T-helper 2 cell (primary cell): ENCODE data around the gene PRPF6.

Experiments used
- DNase-seq, 5 experiments: peaks; one replicate each; pipeline versions ENCODE4 v3.0.0 to v3.0.0-alpha.2; 2012 to 2022

PRPF6 gene

DNA sequence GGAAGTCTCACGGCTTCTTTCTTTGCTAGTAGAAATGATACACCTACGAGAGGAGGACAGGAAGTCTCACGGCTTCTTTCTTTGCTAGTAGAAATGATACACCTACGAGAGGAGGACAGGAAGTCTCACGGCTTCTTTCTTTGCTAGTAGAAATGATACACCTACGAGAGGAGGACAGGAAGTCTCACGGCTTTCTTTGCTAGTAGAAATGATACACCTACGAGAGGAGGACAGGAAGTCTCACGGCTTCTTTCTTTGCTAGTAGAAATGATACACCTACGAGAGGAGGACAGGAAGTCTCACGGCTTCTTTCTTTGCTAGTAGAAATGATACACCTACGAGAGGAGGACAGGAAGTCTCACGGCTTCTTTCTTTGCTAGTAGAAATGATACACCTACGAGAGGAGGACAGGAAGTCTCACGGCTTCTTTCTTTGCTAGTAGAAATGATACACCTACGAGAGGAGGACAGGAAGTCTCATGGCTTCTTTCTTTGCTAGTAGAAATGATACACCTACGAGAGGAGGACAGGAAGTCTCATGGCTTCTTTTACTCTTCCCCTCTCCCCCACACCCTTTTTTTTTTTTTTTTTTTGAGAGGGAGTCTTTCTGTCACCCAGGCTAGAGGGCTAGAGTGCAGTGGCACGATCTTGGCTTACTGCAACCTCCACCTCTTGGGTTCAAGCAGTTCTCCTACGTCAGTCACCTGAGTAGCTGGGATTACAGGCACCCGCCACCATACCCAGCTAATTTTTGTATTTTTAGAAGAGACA is 31.6 kb downstream of the PRPF6 start:
- DNase-seq, result peak in 2 of 5 experiments; percentile 34 to 43

DNA sequence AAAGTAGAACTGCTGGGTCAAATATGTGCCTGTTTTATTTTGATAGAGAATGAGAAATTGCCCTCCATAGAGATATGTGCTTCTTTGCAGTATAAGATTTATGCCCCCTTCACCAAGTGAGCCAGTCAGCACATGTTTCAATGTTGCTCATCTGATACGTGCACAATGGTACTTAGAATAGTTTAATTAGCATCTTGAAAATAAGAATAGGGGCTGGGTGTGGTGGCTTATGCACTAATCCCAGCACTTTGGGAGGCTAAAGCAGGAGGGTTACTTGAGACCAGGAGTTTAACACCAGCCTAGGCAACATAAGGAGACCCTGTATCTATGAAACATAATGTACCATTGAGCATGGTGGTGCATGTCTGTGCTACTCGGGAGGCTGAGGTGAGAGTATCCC is 34.7 kb downstream of the PRPF6 start:
- no peak for DNase-seq

GRCh38 chr20:64021124-64021975 is 40.4 kb downstream of the PRPF6 start:
- DNase-seq, result no peak

DNA sequence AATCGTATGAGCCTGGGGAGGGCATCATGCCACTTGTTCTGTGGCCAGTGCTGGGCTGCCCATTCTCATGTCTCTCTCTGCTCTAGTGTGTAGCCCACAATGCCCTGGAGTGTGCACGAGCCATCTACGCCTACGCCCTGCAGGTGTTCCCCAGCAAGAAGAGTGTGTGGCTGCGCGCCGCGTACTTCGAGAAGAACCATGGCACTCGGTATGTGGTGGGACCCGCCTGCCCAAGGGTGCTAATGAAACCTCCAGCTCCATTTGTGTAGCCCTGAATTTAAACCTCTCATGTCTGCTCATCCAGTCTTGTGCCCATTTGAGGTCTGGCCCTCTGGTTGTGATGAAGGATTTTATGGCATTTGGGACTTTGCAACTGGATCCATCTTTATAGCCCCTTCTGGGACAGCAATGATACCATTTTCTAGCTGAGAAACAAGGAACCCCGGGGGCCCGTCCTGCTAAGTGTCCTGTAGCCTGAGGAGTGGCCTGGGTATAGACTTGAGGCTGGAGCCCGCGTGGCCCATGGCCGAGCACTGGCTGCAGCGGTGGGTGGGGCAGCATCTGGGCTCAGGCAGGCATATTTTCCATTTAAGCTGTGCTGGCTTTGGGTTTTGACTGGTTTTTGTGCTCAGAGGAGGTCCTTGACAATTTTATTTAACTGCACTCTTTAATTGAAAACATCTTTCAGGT is 41.9 kb downstream of the PRPF6 start:
- no peak for DNase-seq

- no peak for DNase-seq
Observed at GRCh38 chr20:64023361-64024140, 42.6 kb downstream of the PRPF6 start.

- no peak for DNase-seq
Observed at GRCh38 chr20:64024141-64024990, 43.4 kb downstream of the PRPF6 start.

DNA sequence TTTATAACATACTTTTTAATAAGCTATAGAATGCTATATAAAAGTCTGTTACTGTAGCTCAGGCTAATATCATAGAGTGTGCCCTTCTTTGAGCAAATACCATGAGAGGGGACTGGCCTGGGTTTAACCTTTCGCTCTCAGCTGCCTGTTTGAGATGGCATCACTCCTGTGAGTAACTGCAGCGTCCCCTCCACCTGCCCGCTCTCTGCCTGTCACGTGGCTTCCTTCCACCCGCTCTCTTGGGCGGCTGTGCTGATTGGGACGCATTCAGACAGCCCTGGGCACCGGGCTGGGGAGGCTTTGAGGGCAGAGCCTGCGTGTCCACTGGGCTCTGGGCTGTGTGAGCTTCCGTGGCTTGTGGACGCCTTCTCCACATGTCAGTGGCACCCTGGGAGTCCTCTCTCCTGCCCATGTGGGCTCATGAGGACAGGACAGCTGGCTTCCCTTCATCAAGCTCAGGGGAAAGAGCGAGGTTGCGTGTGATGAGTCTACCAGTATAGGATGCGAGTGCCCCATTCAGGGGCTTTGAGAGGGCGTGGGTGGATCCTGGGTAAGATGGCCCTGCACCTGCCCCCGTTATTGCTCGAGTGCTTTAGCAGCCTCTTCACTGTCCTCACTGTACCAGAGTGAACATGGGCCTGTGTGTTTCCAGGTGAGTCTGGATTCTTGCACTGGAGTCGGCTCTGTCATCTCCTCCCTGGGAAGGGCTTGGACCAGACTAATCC is 44.3 kb downstream of the PRPF6 start:
- no peak for DNase-seq

GRCh38 chr20:64025826-64026412 is 45.0 kb downstream of the PRPF6 start:
- DNase-seq, result no peak

DNA sequence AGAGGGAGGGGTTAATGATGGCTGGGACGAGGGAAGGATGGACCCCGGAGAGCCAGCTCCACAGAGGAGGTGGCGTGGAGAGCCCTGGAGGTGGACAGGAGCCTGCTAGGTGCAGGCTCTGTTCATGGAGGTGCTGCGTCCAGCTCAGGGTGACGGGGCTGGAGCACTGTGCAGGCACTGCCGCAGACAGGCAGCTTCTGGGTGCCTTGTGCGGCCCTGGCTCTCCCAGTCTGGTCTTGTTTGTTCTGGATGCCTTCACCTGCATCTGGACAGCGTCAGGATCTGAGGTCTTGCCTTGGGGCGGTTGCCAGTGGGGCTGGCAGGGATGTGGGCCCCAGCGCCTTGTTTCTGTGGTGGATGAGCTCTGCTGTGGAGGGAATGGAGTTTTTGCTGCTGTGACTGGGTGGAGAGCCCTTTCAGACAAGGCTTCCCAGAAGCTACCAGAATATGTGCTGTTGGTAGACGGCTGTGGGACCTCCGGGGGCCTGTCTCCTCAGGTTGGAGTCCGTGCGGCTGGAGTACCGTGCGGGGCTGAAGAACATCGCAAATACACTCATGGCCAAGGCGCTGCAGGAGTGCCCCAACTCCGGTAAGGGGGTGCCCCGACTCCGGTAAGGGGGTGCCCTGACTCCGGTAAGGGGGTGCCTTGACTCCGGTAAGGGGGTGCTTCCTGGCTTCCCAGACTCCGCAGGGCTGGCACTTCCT is 47.2 kb downstream of the PRPF6 start:
- no peak for DNase-seq

- DNase-seq, result no peak
Observed at GRCh38 chr20:64029293-64030117, 48.6 kb downstream of the PRPF6 start.

- DNase-seq, result no peak
Observed at GRCh38 chr20:64030371-64031134, 49.6 kb downstream of the PRPF6 start.

DNA sequence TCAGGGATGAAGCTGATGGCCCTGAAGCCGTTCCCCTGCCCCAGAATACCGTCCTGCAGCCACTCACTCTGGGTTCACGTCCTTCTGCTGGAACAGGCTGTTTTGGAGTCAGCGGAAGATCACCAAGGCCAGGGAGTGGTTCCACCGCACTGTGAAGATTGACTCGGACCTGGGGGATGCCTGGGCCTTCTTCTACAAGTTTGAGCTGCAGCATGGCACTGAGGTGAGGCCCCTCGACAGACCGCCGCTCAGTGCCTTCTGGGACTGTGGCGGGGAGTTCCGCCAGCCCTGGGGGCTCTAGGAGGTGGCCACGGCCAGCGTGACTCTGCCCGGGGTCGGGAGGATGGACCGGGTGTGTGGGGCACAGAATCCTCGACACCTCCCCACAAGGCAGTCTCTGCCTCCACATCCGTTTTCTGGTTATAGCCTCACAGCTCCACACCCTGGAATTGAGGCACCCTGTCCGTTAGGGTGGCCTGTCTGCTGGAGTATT is 50.9 kb downstream of the PRPF6 start:
- no peak for DNase-seq

DNA sequence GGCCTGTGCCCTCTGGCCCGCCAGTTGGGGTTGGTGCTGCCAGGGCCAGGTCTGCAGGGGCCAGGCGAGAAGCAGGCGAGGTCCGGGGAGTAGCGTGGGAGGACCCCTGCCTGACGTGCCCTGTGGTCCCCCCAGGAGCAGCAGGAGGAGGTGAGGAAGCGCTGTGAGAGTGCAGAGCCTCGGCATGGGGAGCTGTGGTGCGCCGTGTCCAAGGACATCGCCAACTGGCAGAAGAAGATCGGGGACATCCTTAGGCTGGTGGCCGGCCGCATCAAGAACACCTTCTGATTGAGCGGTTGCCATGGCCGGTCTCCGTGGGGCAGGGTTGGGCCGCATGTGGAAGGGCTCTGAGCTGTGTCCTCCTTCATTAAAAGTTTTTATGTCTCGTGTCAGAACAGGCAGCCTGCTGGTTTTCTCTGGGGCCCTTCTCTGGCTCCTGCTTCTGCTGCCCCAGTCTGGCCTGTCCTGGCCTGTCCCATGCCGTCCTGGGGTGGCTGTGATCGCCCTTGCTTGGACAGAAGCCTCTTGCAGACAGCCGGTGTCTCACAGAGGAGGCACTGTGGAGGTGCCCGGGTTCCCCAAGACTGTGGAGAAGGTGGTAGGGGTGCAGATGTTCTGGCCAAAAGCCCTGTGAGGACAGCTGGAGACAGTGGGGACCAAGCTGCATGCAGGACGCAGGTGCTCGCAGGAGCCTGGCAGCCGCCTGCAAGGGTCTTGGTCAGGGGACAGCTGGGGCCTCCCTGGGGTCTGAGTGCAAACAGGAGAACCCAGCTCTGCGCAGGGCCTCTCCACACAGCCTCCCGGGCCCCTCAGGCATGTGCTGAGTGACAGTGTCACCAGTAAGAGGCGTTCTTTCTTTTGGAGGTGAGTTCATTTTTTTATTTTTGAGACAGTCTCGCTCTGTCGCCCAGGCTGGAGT is 52.0 kb downstream of the PRPF6 start:
- no peak for DNase-seq

DNA sequence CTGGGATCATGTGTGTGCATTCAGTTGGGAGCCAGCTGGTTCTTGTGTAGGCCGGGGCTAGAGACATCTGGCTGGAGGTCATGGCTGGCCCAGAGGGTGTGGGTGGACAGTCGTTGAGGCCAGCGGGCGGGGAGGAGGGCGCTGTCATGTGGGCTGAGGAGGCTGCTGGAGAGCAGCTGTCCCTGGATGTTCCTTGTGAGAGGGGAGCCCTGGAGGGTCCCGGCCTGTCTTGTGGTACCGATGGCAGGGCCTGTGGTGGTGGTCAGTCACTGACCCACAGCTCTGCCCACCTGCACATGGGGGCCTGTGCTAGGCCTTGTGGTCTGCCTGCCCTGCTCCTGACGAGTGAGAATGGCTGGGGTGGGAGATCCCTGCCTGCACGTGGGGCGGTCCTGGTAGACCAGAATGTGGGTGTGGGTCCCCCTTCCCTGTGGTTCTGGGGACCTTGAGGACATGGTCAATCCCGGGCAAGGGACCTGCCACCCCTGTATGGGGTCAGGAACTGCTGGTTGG is 53.1 kb downstream of the PRPF6 start:
- no peak for DNase-seq

- peak in 2 of 5 experiments; percentile 24 to 93 for DNase-seq
Observed at GRCh38 chr20:64035066-64035932, 54.4 kb downstream of the PRPF6 start.
